ENCODE data around the gene CUL4B.
A peak's percentile ranks its signal among the peaks of the same experiment; 100 is the strongest.
"Not testable (repeated sequence)": the region's sequence is repeated elsewhere in the genome, so short reads cannot be mapped to it uniquely, and the experiment has no call there.

Gene CUL4B
- 69.5 to 102 reads per million in 2 donors for total RNA-seq

DNA sequence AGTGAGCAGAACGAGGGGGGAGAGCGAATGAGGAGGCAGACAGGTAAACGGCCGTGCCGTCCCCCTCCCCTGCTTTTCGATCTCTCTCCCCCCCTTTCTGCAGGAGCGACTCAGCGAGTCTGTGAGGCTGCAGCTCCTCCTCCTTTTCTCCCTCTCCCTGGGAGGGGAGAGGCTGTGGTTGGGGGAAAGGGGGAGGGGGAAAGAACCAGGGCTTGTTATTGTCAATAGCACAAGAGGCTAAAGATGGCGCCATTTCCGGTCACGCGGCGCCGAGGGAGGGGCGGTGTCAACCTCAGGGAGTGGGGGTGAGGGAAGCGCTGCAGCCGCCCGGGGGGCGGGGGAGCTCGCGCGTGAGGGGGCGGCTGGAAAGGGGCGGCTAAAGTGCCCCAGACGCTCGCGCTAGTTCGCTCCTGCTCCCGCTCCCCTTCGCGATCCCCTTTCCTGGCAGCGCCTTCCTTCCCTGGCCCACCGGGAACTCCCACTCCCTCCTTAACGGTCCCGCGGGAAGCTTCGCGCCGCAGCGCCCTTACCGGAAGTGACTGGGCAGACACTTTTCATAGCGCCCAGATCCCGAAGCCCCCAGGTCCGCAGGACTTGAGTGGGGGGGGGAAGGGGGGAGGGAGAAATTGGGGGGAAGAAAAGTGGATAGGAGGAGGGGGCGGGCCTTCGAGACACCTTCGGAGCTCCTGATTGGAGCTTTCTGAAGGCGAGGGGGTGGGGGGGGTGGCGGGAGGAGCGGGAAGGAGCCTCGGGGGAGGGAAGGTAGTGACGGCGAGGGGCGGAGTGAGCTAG is at the start of gene CUL4B:
CUL4B (minus strand) TSS at position 121 of the 792 bp plus-strand sequence. CDS start 324 bp downstream, outside the sequence.
- DNase-seq: peak; percentile 85

DNA sequence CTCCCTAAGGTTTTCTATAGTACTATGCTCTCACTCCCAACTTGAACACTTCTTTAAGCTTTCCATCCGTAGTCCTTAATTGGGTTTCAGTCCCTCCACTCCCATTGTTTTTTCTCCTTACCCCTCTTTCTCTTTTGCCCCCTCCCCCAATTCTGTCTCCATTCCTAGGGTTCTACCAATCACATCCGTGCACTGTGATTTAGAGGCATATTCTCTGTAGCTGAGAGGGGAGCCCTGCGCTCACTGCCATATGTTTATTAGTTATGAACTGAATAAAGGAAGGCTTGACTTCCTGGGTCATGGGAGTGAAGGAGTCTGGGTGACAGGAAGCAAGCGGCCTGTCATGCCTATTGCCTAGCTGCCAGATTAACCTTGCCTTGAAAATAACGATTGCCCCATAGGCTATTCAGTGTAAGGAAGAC is 43.6 kb upstream of the CUL4B start:
- peak; percentile 5 for DNase-seq

DNA sequence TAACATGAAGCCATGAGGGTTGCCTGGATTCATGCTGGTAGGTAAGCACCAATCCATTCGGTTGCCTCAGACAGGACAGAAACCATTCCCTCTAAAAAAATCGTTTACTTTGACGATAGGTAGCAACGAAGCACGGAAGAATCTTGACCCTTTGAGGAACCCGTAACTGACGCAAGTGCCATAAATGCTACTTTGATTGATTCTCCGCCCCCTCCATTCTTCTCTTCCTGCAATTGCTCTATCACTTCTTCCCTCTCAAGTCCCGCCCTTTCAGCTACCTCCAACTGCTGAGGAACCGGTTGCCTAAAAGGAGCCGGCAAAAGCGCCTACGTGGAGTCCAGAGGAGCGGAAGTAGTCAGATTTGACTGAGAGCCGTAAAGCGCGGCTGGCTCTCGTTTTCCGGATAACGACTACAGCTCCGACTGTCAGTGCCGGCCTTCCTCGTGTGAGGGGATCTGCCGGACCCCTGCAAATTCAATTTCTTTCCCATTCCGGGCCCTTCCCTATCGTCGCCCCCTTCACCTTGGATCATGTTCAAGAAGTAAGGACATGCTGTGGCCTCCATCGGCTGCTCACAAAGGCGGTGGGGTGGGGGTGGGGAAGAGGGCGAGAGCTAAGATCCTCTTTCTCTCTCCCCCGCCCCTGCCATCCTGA is 43.1 kb upstream of the CUL4B start, which contains the start of gene MCTS1:
MCTS1 (plus strand) TSS at position 395 of the 654 bp plus-strand sequence; CDS start at position 531, 136 bp downstream.
- peak; percentile 63 for DNase-seq

- DNase-seq: no peak
Observed at GRCh38 chrX:120585702-120586101, 24.9 kb upstream of the CUL4B start.

DNA sequence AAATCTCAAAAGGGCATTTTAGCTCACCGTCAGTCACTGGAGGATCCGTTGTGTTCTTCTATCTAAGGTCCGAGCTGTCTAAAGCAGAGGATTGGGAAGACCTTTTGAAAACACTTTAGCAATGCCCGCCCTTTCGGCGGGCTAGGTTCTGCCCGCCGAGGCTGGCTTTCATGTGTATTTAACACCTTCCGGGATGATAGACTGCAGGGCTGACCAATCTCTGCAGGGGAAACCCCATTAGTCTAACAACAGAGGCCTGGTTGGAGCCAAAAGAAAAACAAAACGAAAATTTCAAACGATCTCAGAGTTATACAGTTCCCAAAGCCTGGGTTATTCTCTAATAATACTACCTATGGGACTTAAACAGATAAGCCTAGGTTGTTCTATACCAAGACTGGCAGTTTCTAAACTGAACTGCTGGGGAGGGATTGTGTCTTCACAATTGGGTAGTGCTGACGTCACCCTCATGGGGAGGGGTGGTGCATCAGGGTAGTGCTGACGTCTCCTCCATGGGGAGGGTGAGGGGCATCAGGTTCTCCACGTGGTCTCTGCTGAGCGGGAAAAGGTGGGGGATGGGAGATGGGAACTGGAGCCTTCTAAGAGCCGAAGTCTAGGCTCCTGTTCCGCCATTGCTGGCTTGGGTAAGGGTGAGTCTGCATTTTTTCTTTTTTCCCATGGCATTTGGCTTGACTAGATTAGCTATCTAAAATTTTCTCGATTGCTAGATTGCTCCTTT is 14.8 kb upstream of the CUL4B start:
- no peak for DNase-seq

DNA sequence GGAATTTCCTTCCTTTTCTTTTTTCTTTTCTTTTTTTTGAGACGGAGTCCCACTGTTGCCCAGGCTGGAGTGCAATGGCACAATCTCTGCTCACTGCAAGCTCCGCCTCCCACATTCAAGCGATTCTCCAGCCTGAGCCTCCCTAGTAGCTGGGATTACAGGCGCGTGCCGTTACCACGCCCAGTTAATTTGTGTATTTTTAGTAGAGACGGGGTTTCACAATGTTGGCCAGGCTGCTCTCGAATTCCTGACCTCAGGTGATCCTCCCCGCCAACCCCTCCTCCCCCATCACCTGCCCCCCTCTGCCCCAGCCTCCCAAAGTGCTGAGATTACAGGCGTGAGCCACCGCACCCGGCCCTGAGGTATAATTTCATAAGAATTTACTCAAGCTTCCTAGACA is 13.0 kb upstream of the CUL4B start:
- DNase-seq: not testable (repeated sequence)

GRCh38 chrX:120570011-120570600 is 9.3 kb upstream of the CUL4B start:
- DNase-seq: no peak

DNA sequence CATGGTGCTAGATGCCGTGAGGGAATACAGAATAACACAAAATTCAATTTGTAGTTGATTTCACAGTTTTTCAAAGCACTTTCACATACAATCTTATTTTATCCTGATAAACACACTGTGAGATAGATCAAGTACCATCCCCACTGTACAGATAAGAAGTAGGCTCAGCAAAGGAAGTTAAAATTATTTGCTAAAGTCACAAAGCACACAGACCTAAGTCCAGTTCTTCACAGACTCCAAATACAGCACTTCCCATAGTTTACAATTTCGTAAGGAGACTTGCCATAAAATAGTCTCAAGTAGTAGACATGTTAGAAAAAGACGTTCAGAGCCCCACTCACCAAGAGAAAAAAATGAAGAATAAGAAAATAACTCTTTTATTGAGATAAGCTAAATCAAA is 7.8 kb upstream of the CUL4B start:
- DNase-seq: no peak

- DNase-seq: no peak
Observed at GRCh38 chrX:120568035-120568434, 7.3 kb upstream of the CUL4B start.

GRCh38 chrX:120566817-120567216 is 6.1 kb upstream of the CUL4B start:
- DNase-seq: no peak

GRCh38 chrX:120564925-120565324 is 4.2 kb upstream of the CUL4B start:
- no peak for DNase-seq

GRCh38 chrX:120562569-120562926 is 1.8 kb upstream of the CUL4B start:
- no peak for DNase-seq

DNA sequence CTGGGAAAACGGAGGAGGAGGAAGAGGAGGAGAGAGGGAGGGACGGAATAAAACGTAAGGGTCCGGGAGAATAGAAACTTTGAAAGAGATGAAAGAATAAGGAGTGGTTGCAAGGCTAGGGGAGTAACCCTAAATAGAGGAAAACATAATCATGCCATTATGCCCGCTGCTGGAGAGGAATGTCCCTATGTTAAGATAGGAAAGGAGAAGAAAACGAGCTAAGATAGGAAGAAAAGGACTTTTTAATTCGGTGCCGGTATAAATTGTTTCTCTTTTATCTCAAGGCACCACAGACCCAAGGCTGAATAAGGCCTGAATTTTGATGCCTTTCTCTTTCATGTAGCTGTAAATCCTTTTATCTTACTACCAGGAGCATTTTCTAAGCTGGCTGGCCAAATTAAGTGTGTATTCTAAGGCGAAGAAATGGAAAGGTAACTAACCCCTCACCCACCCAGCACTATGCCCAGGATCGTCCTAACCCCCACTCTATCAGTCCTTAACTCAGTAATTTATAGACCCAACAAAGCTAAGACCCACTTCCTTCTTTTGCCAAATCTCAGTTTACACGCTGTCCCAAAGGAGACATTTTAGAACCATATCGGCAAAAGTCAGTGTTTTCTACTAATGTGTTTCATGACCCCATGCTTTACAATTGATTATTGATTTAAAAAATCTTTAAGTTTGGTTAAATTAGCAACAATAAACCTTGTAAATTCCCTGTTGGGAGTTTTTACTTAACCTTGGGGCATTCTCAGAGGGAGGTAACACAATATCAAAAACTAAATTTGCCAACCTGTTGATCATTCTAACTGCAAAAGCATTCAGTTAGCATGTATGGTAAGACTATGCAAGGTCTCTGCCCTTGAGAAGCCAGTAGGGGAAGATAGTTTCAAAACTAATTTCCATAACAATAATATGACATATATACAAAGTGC is 1.1 kb upstream of the CUL4B start:
- DNase-seq: no peak

- peak; percentile 1 for DNase-seq
Observed at GRCh38 chrX:120560405-120560841, 339 bp downstream of the CUL4B start.

DNA sequence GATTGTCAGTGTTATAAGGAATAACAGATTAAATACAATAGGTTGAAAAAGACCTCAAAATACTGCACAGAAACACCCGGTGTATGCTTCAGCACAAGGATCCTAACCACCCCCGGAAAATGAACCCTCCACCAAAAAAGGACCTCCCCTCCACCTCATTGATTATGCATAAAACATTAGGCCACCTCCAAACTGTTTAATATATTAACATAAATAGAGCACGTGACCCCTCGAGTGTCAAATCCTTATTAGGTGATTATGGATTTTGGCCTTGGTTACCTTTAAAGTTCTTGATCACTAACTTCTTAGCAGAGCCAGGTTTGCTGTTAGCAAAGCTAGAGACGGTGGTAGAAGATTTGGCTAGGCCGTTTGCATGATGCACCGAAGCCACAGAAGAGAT is 958 bp downstream of the CUL4B start:
- DNase-seq: no peak

GRCh38 chrX:120556251-120556650 is 4.5 kb downstream of the CUL4B start:
- no peak for DNase-seq

DNA sequence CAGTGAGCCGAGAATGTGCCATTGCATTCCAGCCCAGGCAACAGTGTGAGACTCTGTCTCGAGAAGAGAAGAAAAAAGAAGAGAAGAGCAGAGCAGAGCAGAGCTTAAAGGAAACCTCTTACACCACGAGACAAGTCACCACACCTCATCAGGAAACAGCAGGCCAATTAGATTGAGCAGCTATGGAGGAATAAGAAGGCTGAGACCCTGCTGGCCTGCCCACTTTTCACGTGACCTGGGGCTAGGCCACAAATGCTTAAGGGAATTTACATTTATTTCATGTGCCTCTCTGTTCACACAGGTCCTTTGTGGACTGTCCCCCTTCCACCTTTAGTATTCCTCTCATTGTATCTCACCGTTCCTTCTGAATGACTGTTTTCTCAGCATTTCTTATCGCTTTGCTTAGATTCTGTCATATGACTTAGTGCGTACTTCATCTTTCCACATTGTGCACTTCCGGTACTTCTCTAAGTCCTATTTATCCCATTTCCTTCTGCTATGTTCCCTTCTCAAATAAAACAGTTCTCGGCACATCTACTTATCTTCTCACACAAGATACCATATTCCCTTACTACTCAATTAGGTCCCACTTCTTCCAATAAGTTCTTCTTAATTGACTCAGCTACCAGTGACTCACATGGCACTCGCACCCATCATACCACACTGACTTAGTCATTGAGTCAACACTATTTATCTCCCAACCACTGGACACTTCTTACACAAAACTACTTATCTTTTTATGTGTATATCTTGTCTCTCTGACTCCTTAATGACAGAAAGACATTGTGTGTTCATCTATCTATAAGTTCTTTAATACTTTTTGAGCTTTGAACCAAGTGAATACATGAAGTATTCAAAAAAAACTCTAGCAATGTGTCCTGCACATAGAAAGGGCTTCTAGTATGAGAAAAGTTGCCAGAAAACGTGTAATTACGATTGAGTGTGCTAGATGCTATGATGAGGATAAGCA is 11.0 kb downstream of the CUL4B start:
- no peak for DNase-seq

GRCh38 chrX:120536061-120536460 is 24.7 kb downstream of the CUL4B start:
- DNase-seq: no peak

GRCh38 chrX:120534413-120535205 is 26.2 kb downstream of the CUL4B start:
- no peak for DNase-seq

DNA sequence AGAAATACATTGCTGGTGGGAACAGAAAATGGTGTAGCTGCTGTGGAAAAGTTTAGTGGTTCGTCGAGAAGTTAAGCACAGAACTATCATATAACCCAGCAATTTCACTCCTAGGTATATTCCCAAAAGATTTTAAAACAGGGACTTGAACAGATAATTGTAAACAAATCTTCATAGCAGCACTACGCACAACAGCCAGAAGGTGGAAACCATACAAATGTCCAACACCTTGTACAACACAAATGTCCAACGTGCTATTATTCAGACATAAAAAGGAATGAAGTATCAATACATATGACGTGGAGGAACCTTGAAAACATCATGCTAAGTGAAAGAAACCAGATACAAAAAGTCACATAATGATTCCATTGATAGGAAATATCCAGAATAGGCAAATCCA is 37.9 kb downstream of the CUL4B start:
- DNase-seq: no peak

All from T-helper 9 cell (primary cell).